Forelimb muscle (tissue), 1 donor: ENCODE data around the gene CIC. TPM values are rescaled to one million over a fixed set of nuclear protein-coding genes. Genes with fewer than 3 reads are reported as not detected.
"Not testable (repeated sequence)": the region's sequence is repeated elsewhere in the genome, so short reads cannot be mapped to it uniquely, and the experiment has no call there.

Experiments used
- DNase-seq: peaks from one replicate; pipeline ENCODE4 v3.0.0-alpha.2; 2013; ENCODE audit warnings: low read depth
- polyA plus RNA-seq: library from polyadenylated mRNA; unstranded; fragments of 120-200 nt; gene quantifications from one replicate; pipeline ENCODE4 v1.2.1, GENCODE V29; 2013; ENCODE audit not compliant: insufficient read length

CIC gene
- polyA plus RNA-seq, 1 donor = 34.2 TPM

- no peak for DNase-seq
Measured at GRCh38 chr19:42255766-42256745, 13.0 kb upstream of the CIC start.

DNA sequence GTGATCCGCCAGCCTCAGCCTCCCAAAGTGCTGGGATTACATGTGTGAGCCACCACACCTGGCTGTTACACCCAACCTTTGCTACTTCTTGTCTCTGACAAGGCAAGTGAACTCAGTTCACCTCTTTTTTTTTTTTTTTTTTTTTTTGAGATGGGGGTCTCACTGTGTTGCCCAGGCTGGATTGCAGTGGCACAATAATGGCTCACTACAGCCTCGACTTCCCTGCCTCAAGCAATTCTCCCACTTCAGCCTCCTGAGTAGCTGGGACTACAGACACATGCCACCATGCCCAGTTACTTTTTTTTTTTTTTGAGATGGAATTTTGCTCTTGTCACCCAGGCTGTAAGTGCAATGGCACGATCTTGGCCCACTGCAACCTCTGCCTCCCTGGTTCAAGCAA, 11.2 kb upstream of the CIC start:
- DNase-seq = not testable (repeated sequence)

GRCh38 chr19:42261763-42262162, 7.3 kb upstream of the CIC start:
- no peak for DNase-seq

DNA sequence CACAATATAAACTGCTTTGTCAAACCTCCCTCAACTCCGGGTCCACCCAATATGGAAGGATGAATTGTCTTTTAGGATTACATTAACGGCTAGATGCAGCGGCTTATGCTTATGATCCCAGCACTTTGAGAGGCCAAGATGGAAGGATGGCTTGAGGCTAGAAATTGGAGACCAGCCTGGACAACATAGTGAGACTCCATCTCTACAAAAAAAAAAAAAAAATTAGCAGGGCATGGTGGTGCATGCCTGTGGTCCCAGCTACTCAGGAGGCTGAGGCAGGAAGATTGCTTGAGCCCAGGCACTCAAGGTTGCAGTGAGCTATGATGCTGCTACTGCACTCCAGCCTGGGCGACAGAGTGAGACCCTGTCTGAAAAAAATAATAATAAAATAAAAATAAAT, 2.9 kb upstream of the CIC start:
- DNase-seq = not testable (repeated sequence)

DNA sequence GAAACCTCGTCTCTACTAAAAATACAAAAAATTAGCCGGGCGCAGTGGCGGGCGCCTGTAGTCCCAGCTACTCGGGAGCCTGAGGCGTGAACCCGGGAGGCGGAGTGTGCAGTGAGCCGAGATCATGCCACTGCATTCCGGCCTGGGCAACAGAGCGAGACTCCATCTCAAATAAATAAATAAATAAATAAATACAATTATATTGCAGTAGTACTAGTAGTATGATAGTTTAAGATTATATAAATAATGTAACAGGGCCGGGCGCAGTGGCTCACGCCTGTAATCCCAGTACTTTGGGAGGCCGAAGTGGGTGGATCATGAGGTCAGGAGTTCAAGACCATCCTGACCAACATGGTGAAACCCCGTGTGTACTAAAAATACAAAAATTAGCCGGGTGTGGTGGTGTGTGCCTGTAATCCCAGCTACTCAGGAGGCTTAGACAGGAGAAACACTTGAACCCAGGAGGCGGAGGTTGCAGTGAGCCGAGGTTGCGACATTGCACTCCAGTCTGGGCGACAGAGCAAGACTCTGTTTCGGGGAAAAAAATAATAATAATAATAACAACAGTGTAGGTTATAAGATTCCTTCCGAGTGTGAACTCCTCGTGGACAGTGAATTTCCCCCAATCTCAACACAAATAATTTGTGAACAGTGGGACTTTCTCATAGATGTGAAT, 2.0 kb upstream of the CIC start:
- not testable (repeated sequence) for DNase-seq

DNA sequence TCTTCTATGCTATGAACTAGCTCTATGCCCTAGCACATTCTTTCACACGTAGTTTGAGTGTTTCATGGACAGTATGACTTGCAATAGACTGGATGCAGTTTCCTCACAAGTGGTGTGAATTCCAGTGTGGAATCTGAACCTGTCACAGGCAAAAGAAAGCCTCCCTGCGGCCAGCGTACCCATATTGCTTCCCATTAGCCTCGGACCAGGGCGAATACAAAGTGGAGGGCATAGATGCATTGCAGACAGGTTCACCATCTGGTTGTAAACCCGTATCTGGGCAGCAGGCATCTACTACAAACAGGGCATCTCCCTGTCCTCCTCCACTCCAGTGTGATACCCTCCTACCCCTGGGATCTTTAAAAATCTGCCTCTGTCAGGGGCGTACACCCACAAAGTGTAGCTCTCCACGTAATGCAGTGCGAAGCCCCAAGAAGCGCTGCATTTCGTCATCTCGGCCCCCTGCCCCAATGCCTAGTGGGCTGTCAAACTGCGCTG, 1.4 kb upstream of the CIC start:
- no peak for DNase-seq

DNA sequence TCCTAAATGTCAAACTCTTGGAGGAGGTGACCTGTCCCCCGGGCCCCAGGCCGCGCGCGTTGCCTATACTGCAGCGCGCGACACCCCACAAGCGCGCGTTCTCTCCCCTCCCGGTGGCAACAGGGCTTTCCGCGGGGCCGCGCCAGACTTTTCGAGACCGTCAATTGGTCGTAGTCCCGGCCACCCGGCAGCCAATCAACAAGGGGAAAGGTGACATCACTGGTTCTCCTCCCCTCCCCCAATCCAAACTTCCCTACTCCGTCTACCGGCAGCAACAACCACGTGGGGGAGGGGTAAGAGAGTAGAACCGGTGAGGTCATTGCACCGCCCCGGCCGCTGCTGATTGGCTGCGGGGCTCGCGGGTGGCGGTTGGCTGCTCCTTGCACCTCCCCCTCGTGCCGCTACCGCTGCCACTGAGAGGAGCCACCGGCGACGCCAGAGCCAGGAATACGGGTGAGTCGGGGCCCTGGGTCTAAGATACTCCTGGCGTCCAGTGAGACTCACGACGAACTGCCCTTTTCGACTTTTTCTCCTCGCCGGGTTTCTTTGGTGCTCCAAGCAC, 829 bp upstream of the CIC start:
- peak; percentile 99 for DNase-seq

- DNase-seq = no peak
Measured at GRCh38 chr19:42269478-42270345, 660 bp downstream of the CIC start.

GRCh38 chr19:42270346-42271044, 1.4 kb downstream of the CIC start:
- DNase-seq = no peak

DNA sequence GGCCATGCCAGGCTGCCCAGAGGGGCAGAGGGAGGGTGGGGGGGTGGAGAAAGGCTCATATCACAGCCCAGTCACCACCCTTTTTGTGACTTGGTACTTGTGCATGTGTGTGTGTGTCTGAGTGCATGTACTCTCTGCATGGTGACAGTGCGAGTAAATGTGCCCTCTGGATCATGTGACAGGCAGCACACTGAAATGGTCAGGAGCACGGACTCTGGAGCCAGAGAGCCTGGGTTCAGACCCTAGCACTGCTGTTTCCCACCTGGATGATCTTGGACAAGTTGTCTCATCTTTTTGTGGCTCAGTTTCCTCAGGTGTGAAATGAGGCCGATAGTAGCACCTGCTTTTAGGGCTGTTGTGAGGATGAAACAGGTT, 2.0 kb downstream of the CIC start:
- DNase-seq = no peak

GRCh38 chr19:42271861-42272534, 2.9 kb downstream of the CIC start:
- DNase-seq = no peak

- DNase-seq = no peak
Measured at GRCh38 chr19:42272535-42272897, 3.5 kb downstream of the CIC start.

DNA sequence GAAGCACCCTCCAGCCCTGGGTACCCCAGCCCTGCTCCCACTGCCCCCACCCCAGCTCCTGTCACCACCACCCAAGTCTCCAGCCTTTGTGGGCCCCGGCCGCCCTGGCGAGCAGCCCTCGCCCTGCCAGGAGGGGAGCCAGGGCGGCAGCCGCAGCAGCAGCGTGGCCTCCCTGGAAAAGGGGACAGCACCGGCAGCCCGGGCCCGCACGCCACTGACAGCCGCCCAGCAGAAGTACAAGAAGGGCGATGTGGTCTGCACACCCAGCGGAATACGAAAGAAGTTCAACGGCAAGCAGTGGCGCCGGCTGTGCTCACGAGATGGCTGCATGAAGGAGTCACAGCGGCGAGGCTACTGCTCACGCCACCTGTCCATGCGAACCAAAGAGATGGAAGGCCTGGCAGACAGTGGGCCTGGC, 3.9 kb downstream of the CIC start:
- DNase-seq = no peak

GRCh38 chr19:42273407-42274064, 4.5 kb downstream of the CIC start:
- DNase-seq = no peak

- no peak for DNase-seq
Measured at GRCh38 chr19:42274065-42274682, 5.1 kb downstream of the CIC start.

DNA sequence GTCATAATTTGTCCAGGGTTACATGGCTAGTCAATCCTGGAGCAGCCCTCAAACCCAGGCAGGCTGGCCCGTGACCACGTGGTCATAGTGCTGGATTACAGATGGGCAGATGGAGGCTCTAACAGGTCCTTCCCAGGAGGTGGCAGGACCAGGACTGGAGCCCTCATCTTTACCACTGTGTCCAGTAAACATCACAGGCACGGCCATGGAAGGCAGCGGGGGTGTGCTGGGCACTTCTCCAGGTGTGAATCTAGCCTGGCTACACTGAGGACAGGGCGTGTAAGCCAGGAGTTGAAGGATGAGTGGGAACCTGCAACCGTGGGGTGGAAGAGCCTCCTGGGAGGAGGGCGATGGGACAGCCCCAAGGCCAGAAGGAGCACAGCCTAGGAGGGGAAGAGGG, 6.1 kb downstream of the CIC start:
- DNase-seq = no peak

- DNase-seq = no peak
Measured at GRCh38 chr19:42275517-42275916, 6.5 kb downstream of the CIC start.

DNA sequence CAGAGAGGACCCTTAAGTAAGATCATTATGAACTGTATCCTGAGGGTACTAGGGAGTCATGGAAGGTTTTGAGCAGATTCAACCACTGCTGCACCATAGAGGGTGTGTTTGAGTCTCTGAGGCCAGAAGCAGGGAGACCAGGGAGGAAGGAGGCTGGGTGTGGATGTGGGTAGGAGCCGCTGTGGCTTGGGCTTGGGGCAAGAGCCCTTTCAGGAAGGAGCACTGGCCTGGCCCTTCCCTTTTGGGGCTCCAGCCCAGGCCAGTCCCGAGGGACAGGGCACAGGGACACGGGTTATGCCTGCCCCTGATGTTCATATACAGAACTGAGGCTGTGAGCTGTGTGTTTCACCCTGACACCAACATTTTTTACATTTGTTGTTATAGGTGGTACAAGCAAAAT, 7.2 kb downstream of the CIC start:
- DNase-seq = no peak

- no peak for DNase-seq
Measured at GRCh38 chr19:42276821-42277220, 7.8 kb downstream of the CIC start.
